ENCODE data around the gene PPP1R12C.

Gene PPP1R12C

DNA sequence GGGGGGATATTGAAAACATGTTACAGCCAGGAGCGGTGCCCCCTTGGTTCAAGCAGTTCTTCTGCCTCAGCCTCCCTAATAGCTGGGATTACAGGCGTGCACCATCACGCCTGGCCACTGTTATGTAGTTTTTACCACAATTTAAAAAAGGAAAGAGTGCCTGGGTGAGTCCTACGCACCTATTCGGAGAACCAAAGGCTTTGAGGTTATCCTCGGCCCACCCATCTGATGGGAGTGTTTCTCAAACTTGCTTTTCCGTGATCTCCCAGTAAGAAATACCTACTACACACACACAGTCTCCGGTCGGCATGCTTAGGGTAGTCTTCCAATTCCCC lies 75.1 kb downstream of the PPP1R12C start:
- DNase-seq = no peak

DNA sequence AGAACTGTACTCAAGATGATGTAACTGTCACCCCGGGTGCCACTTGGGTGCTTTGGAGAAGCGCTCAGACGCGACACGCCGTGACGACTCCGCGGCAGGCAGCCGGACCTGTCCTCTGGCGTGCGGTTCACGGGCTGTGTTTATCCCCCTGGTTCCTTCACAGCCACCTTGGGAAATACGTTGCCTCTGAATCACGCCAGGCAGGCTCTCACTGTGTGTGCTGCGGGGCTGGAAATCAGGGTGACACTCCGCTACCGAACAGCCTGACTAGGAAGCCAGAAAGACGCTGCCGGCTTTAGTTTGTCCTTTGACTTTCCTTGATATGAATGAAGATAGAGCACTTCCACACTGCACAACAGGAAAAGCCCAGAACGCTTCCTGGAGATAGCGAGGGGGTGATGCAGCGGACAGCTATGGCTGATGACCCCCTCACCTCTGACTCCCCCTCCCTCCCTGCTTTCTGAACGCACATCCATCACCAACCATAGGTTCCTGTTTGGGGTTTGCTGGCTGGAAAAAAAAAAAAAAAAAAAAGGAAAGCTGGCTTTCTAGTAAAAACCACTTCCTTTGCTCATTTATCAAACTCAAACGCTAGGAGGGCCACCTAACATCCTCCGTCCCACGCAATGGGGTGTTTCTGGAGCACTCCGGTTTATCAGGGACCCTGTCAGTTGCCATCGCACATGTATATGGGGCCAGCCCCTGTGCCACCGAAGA lies 75.7 kb downstream of the PPP1R12C start:
- peak in 2 of 5 experiments; percentile 13 to 52 for DNase-seq

DNA sequence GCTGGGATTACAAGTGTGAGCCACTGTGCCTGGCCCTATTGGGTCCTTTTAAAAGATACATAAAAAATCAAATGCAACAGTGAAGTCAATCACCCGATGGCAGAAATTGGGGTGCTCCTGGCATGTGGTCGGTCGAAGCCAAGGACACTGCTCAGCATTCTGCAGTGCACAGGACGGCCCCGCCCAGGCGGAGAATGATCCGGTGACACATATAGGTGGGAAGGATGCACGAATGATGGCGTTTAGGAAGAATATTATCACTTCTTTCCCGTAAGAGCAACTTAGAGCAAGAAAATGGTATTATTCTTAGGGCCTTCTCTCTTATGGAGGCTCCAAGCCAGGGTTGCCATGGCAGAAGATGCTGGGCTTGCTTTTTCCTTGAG lies 76.2 kb downstream of the PPP1R12C start:
- DNase-seq = no peak

Measured in T-helper 2 cell (primary cell).